GM19351 (cell line): Measurements from ENCODE around the gene C12orf42.

Experiments used
- ATAC-seq: cut with Tn5 transposase; IDR thresholded peaks from one replicate; pipeline ENCODE4 v1.9.1; 2021; ENCODE audit warnings: mild to moderate bottlenecking, moderate library complexity; ENCODE audit not compliant: unreplicated experiment

C12orf42 gene

GRCh38 chr12:103278329-103278728 is 217.4 kb downstream of the C12orf42 start:
- no peak for ATAC-seq

GRCh38 chr12:103273645-103274044 is 222.1 kb downstream of the C12orf42 start:
- no peak for ATAC-seq

GRCh38 chr12:103272949-103273348 is 222.8 kb downstream of the C12orf42 start:
- ATAC-seq, result no peak

- ATAC-seq, result no peak
Measured at GRCh38 chr12:103269946-103270345, 225.8 kb downstream of the C12orf42 start.

GRCh38 chr12:103268831-103269514 is 226.8 kb downstream of the C12orf42 start:
- ATAC-seq, result no peak

- ATAC-seq, result no peak
Measured at GRCh38 chr12:103257763-103258162, 238.0 kb downstream of the C12orf42 start.
